K562 (cell line): ENCODE measurements around the gene SLC10A1. TPM values are rescaled to one million over a fixed set of nuclear protein-coding genes. Genes with fewer than 3 reads are reported as not detected.

Source experiments
- ATAC-seq: fragments of 200-7000 bp; cut with Tn5 transposase; 3 replicates; pipeline ENCODE4 v1.9.1; 2020; ENCODE audit warnings: moderate library complexity
- BruUV-seq: library from RNA; stranded (reverse); fragments of 400-500 nt; replicated peaks from 2 replicates; lab custom pipeline; 2021; lab: Mats Ljungman, UMichigan
- CTCF ChIA-PET: fragments of 300-600 bp; formaldehyde crosslinking; extraction: SDS; loops from one replicate; lab custom pipeline; 2021; ENCODE audit warnings: low intra/inter-chr PET ratio; lab: Yijun Ruan, JAX
- POLR2A ChIA-PET: fragments of 300-600, 350-650 bp; sonication (Branson Sonifier 250); formaldehyde crosslinking; extraction: SDS; loops from one replicate; lab custom pipeline; 2021; ENCODE audit warnings: antibody characterized with exemption, inconsistent platforms; lab: Yijun Ruan, JAX
- DNase-seq, 4 experiments: peaks; one replicate each; pipeline versions ENCODE4 v3.0.0 to v3.0.0-alpha.2; 2011 to 2018; ENCODE audit warnings: low spot score in 3 of 4, mixed read lengths in 3 of 4; ENCODE audit errors: extremely low read depth in 1 of 4
- FAIRE-seq: peaks from 2 replicates; lab custom pipeline; 2011; peaks lifted over from hg19 to GRCh38; lab: Jason Lieb, UNC
- H2AFZ ChIP-seq: 2 replicates; pipeline ENCODE4 v1.6.0; 2011; ENCODE audit warnings: low read depth, low read length, control low read depth, inconsistent platforms
- H3K27ac ChIP-seq: fragments of 200-600 bp; 3 replicates; pipeline ENCODE4 v1.8.0; 2011; ENCODE audit warnings: low read depth, mild to moderate bottlenecking, control low read depth, inconsistent platforms, low read length, moderate library complexity, mixed read lengths; ENCODE audit errors: extremely low read depth
- H3K27me3 ChIP-seq, 2 experiments: fragments of 300-600 bp in 1 of 2; 2 replicates in 1 of 2; 3 replicates in 1 of 2; pipeline versions ENCODE4 v1.6.0 to v1.8.0; 2011; ENCODE audit warnings: inconsistent platforms in 2 of 2, low read length in 2 of 2, mild to moderate bottlenecking in 1 of 2, mixed read lengths in 1 of 2, moderate library complexity in 1 of 2; ENCODE audit not compliant: control insufficient read depth in 2 of 2, insufficient read depth in 2 of 2
- H3K36me3 ChIP-seq: fragments of 300-600 bp; 3 replicates; pipeline ENCODE4 v1.8.0; 2011; ENCODE audit warnings: mild to moderate bottlenecking, low read length, inconsistent platforms; ENCODE audit not compliant: control insufficient read depth, insufficient read depth
- H3K4me1 ChIP-seq, 2 experiments: fragments of 200-600 bp in 1 of 2; replicated peaks in 1 of 2; 2 replicates in 1 of 2; 3 replicates in 1 of 2; pipeline versions ENCODE4 v1.5.1 to v1.8.0; 2011; ENCODE audit warnings: inconsistent platforms in 2 of 2, low read length in 2 of 2, mild to moderate bottlenecking in 1 of 2, mixed read lengths in 1 of 2, moderate library complexity in 1 of 2; ENCODE audit not compliant: control insufficient read depth in 2 of 2, insufficient read depth in 2 of 2
- H3K4me2 ChIP-seq: 2 replicates; pipeline ENCODE4 v1.6.1; 2011; ENCODE audit warnings: low read length, control low read depth, inconsistent platforms, mixed read lengths; ENCODE audit not compliant: insufficient read depth
- H3K4me3 ChIP-seq: fragments of 200-600 bp; sonication (generic), shearing (Covaris generic); 2 replicates; pipeline ENCODE4 v1.5.1; 2016; ENCODE audit warnings: control low read depth, inconsistent platforms
- H3K79me2 ChIP-seq: fragments of 200-600 bp; 3 replicates; pipeline ENCODE4 v1.8.0; 2011; ENCODE audit warnings: low read length, inconsistent platforms; ENCODE audit not compliant: control insufficient read depth, insufficient read depth
- H3K9ac ChIP-seq, 2 experiments: 2 replicates each; pipeline versions ENCODE4 v1.6.0 to v1.6.1; 2011; ENCODE audit warnings: low read depth in 2 of 2, low read length in 2 of 2, control low read depth in 1 of 2, inconsistent platforms in 1 of 2, mild to moderate bottlenecking in 1 of 2, mixed read lengths in 1 of 2; ENCODE audit not compliant: insufficient read depth in 1 of 2
- H3K9me1 ChIP-seq: one replicate; pipeline ENCODE4 v1.6.0; 2011; ENCODE audit warnings: inconsistent platforms, mild to moderate bottlenecking, low read length, moderate library complexity; ENCODE audit not compliant: control insufficient read depth, insufficient read depth
- H3K9me3 ChIP-seq: replicated peaks from 2 replicates; pipeline ENCODE4 v1.5.1; 2011; ENCODE audit warnings: low read depth, low read length, inconsistent platforms; ENCODE audit not compliant: control insufficient read depth, insufficient read depth
- H4K20me1 ChIP-seq: replicated peaks from 2 replicates; pipeline ENCODE4 v1.6.1; 2011; ENCODE audit warnings: low read length, inconsistent platforms, mixed read lengths; ENCODE audit not compliant: control insufficient read depth, insufficient read depth
- BCOR ChIP-seq: fragments of 450-650 bp; IDR thresholded peaks from 2 replicates; pipeline ENCODE4 v1.6.1; 2016
- ERF ChIP-seq: fragments of 450-650 bp; formaldehyde crosslinking; IDR thresholded peaks from 2 replicates; pipeline ENCODE4 v1.4.0; 2020; ENCODE audit warnings: mild to moderate bottlenecking, mixed read lengths
- FOXA1 ChIP-seq: fragments of 450-650 bp; IDR thresholded peaks from 2 replicates; pipeline ENCODE4 v1.6.1; 2016; ENCODE audit warnings: mild to moderate bottlenecking, borderline replicate concordance
- FOXK2 ChIP-seq, 2 experiments: fragments of 450-650 bp; IDR thresholded peaks in 1 of 2; conservative IDR thresholded peaks in 1 of 2; 2 replicates each; pipeline ENCODE4 v1.6.1; 2016; ENCODE audit warnings: low read depth in 2 of 2, mild to moderate bottlenecking in 1 of 2
- MAZ ChIP-seq, 2 experiments: fragments of 450-650 bp in 1 of 2; sonication (generic) in 1 of 2; formaldehyde crosslinking; IDR thresholded peaks in 1 of 2; conservative IDR thresholded peaks in 1 of 2; 2 replicates each; pipeline versions ENCODE4 v1.4.0 to v1.5.0; 2020; ENCODE audit warnings: mild to moderate bottlenecking in 1 of 2, missing genetic modification reagents in 1 of 2
- MEIS2 ChIP-seq: fragments of 450-650 bp; IDR thresholded peaks from 2 replicates; pipeline ENCODE4 v1.6.1; 2014; ENCODE audit warnings: mild to moderate bottlenecking; ENCODE audit not compliant: partially characterized antibody
- NFATC3 ChIP-seq: fragments of 450-650 bp; IDR thresholded peaks from 2 replicates; pipeline ENCODE4 v1.6.1; 2017; ENCODE audit warnings: mild to moderate bottlenecking
- SIN3B ChIP-seq: fragments of 450-650 bp; IDR thresholded peaks from 2 replicates; pipeline ENCODE4 v1.6.1; 2017; ENCODE audit warnings: low read depth, mild to moderate bottlenecking, moderate library complexity
- SMAD1 ChIP-seq: fragments of 150-350 bp; IDR thresholded peaks from 2 replicates; pipeline ENCODE4 v1.6.1; 2014; ENCODE audit warnings: low read length, low read depth; ENCODE audit not compliant: partially characterized antibody
- SMAD2 ChIP-seq: fragments of 150-350 bp; IDR thresholded peaks from 2 replicates; pipeline ENCODE4 v1.6.1; 2014; ENCODE audit warnings: low read depth, mild to moderate bottlenecking, low read length
- ZEB2 ChIP-seq: fragments of 450-650 bp; IDR thresholded peaks from 2 replicates; pipeline ENCODE4 v1.6.1; 2016
- WGBS: fragments of 100-300 bp; shearing (Covaris generic); methylation state at CpG from one replicate; pipeline ENCODE4 v1.1.6; 2016; ENCODE audit warnings: low coverage, mixed read lengths; ENCODE audit not compliant: insufficient coverage; ENCODE audit errors: missing lambda C conversion rate; 5-methylcytosine and 5-hydroxymethylcytosine counted together
- in situ Hi-C: fragments of 300-500 bp; cut with MboI; formaldehyde crosslinking; loops from 4 replicates; pipeline ENCODE4 v1.15.0; 2018; ENCODE audit warnings: inconsistent platforms, mixed read lengths
- intact Hi-C: fragments of 100-400 bp; cut with micrococcal nuclease; formaldehyde crosslinking; loops from 2 replicates; pipeline ENCODE4 v1.14.2; 2022
- polyA plus RNA-seq, 8 experiments: library from polyadenylated mRNA; depleted of rRNA in 4 of 8; stranded (reverse) in 5 of 8; unstranded in 3 of 8; fragments of >200 nt; fragmentation: Nextera tagmentation in 2 of 8; fragmentation: Illumina TruSeq in 1 of 8; extraction: Ambion mirVana in 2 of 8; extraction: Trizol in 1 of 8; gene quantifications; 2 replicates each; pipeline versions ENCODE4 v1.2.1 to v1.2.3, GENCODE V29; 2011 to 2014; ENCODE audit warnings: inconsistent platforms in 1 of 8, missing spikeins in 1 of 8
- total RNA-seq, 7 experiments: library from RNA; depleted of rRNA in 6 of 7; stranded (reverse); fragments of >200 nt in 6 of 7; fragmentation: Illumina TruSeq in 2 of 7; extraction: Trizol in 2 of 7; gene quantifications; 2 replicates each; pipeline versions ENCODE4 v1.2.1 to v1.2.3, GENCODE V29; 2011 to 2021; ENCODE audit warnings: low replicate concordance in 1 of 7
- TF ChIP-seq, protein P1 (sequence below): fragments of 450-650 bp; IDR thresholded peaks from 2 replicates; pipeline ENCODE4 v1.6.1; 2016; ENCODE audit warnings: missing biosample characterization, missing genetic modification characterization
- TF ChIP-seq, protein P2 (sequence below): fragments of 200-800 bp; sonication (Bioruptor generic); IDR thresholded peaks from 2 replicates; pipeline ENCODE4 v1.6.1; 2017; ENCODE audit warnings: missing genetic modification characterization, missing compliant biosample characterization

Gene SLC10A1
- total and polyA plus RNA-seq, 9 of the 15 experiments (the other 6 are each of a cell fraction or from before 2014, with no cell fraction given): not detected

DNA sequence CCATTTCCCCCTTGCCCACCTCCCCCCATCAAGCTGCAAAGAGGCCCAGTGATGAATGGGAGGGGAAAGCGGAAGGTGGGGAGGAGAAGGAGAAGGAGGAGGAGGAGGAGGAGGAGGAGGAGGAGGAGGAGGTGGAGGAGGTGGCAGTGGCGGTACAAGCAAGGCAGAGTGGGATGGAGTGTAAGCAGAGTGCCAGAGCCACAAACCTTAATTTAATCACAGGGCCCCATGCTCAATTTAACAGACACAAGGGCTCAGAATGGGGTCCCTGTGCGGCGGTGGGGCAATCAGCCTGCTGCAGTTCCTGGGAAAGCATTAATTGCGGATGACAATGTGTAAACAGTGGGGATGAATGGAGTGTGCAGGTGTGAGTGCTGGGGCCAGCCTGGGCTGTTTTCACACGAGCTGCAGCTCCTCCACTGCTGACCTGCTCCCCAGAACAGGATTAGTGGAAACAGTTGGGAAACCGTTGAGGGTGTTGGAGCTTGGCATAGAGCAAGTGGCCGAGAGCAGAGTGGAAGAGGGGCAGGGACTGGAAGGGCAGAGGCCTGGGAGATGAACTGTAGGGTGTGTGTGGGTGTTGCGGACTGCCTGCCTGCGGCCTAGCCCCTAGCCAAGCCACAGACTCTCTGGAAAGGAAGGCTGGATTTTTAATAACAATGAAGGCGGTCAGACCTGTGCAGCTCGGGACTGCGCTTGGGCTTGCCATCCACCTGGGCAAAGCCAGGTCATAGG, 45.8 kb upstream of the SLC10A1 start:
- Histone ChIP-seq H2AFZ (no peak overlapping the region), H3K27ac (no peak overlapping the region), H3K4me3 (no peak overlapping the region), H3K9ac (no peak overlapping the region), H3K9me3 (no peaks in the 10 kb centered on the region), H3K4me1 (no peaks in the 10 kb centered on the region), H3K36me3 (no peaks in the 10 kb centered on the region), H4K20me1 (no peaks in the 10 kb centered on the region), H3K79me2 (no peaks in the 10 kb centered on the region), H3K9me1 (no peaks in the 10 kb centered on the region), H3K27me3 (peaks cover 2 to 11% of the 10 kb centered on the region in 2 experiments; a peak in 3 of 5 replicates), H3K4me2 (no peak overlapping the region)
- ChIA-PET POLR2A (no interaction called here), CTCF (no interaction called here)
- WGBS: 0% methylated on average over 6 of the region's 13 CpGs
- no TSS peak for BruUV-seq
- DNase-seq: no peak
- FAIRE-seq: no peak
- intact Hi-C loops: no loop called here
- TF ChIP-seq ZEB2: no peak
- TF ChIP-seq SIN3B: no peak
- no peak for TF ChIP-seq MAZ (CRISPR knock-in tag; conservative IDR thresholded peaks at IDR 0.05 in 1 of 2, IDR thresholded peaks at IDR 0.05 in 1 of 2)
- TF ChIP-seq ERF (CRISPR knock-in tag): no peak
- no peak for ATAC-seq
- in situ Hi-C loops: no loop called here

DNA sequence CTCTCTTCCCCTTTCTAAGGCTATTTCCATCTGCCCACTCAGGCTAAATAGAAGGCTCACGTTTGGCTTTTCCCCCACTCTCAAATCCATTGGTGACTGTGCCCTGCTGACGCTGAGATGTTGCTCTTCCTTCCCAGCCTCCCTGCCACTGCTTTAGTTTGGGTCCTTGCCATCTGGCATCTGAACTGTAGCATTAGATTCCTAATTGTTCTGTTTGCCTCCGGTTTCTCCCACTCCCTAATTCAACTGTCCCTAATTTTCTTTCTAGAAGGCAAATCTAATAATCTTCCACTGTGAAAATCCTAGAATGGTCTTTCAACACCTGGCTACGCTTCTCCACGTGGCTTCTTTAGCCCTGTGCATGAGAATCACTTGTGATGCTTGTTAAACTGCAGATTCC, 44.6 kb upstream of the SLC10A1 start:
- in situ Hi-C loops: no loop called here
- BruUV-seq: no TSS peak
- H3K4me3 ChIP-seq: no peak overlapping the region
- intact Hi-C loops: no loop called here
- H3K9me1 ChIP-seq: no peaks in the 10 kb centered on the region
- DNase-seq (no peak), FAIRE-seq (no peak), ATAC-seq (no peak)
- H2AFZ ChIP-seq: no peak overlapping the region
- peaks cover 2 to 11% of the 10 kb centered on the region in 2 experiments; a peak in 3 of 5 replicates for H3K27me3 ChIP-seq
- H3K4me2 ChIP-seq: no peak overlapping the region
- H3K27ac ChIP-seq: no peak overlapping the region
- CTCF ChIA-PET: no interaction called here
- no peaks in the 10 kb centered on the region for H3K36me3 ChIP-seq
- no peaks in the 10 kb centered on the region for H3K9me3 ChIP-seq
- no peaks in the 10 kb centered on the region for H3K4me1 ChIP-seq
- WGBS: 0% methylated on average over 5 of the region's 5 CpGs
- POLR2A ChIA-PET: no interaction called here
- H3K79me2 ChIP-seq: no peaks in the 10 kb centered on the region
- H4K20me1 ChIP-seq: no peaks in the 10 kb centered on the region
- H3K9ac ChIP-seq: no peak overlapping the region
- TF ChIP-seq NFATC3 (no peak), MEIS2 (no peak), FOXA1 (no peak), SMAD2 (no peak), SMAD1 (no peak), FOXK2 (conservative IDR thresholded peaks at IDR 0.05 in 1 of 2, IDR thresholded peaks at IDR 0.05 in 1 of 2; ENCODE audit: low read depth in 2 of 2) (no peak), BCOR (no peak)
- TF ChIP-seq, protein P1, sequence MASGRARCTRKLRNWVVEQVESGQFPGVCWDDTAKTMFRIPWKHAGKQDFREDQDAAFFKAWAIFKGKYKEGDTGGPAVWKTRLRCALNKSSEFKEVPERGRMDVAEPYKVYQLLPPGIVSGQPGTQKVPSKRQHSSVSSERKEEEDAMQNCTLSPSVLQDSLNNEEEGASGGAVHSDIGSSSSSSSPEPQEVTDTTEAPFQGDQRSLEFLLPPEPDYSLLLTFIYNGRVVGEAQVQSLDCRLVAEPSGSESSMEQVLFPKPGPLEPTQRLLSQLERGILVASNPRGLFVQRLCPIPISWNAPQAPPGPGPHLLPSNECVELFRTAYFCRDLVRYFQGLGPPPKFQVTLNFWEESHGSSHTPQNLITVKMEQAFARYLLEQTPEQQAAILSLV (tag): no peak
- TF ChIP-seq, protein P2, sequence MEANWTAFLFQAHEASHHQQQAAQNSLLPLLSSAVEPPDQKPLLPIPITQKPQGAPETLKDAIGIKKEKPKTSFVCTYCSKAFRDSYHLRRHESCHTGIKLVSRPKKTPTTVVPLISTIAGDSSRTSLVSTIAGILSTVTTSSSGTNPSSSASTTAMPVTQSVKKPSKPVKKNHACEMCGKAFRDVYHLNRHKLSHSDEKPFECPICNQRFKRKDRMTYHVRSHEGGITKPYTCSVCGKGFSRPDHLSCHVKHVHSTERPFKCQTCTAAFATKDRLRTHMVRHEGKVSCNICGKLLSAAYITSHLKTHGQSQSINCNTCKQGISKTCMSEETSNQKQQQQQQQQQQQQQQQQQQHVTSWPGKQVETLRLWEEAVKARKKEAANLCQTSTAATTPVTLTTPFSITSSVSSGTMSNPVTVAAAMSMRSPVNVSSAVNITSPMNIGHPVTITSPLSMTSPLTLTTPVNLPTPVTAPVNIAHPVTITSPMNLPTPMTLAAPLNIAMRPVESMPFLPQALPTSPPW (CRISPR knock-in tag): no peak
